ENCODE results near the gene SLC19A1.

DNA sequence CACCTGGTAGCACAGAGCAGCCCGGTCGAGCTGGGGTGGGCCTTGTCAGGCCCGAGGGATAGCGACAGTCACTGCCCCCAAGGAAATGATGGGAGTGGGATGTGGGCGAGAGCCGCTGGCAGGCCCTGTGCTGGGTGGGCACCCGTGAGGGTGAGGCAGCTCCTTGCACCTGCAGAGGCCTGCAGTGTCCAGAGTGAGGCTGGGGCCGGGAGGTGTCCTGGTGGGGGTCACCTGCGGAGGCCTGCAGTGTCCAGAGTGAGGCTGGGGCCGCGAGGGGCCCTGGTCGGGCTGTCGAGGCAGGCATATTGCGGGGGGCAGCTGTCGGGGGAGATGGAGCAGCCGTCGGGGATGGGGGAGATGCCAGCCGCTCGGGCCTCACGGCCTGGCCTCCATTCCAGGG, 49.5 kb downstream of the SLC19A1 start:
- TF ChIP-seq, protein P1, sequence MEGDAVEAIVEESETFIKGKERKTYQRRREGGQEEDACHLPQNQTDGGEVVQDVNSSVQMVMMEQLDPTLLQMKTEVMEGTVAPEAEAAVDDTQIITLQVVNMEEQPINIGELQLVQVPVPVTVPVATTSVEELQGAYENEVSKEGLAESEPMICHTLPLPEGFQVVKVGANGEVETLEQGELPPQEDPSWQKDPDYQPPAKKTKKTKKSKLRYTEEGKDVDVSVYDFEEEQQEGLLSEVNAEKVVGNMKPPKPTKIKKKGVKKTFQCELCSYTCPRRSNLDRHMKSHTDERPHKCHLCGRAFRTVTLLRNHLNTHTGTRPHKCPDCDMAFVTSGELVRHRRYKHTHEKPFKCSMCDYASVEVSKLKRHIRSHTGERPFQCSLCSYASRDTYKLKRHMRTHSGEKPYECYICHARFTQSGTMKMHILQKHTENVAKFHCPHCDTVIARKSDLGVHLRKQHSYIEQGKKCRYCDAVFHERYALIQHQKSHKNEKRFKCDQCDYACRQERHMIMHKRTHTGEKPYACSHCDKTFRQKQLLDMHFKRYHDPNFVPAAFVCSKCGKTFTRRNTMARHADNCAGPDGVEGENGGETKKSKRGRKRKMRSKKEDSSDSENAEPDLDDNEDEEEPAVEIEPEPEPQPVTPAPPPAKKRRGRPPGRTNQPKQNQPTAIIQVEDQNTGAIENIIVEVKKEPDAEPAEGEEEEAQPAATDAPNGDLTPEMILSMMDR (IDR thresholded peaks at IDR 0.05 in 8 of 11, conservative IDR thresholded peaks at IDR 0.05 in 3 of 11): no peak
- TF ChIP-seq POLR2AphosphoS5 (IDR thresholded peaks at IDR 0.05): no peak
